8988T (cell line): Measurements from ENCODE around the gene LRP5.
"Not testable (repeated sequence)": the region's sequence is repeated elsewhere in the genome, so short reads cannot be mapped to it uniquely, and the experiment has no call there.

Experiments used
- DNase-seq: peaks from one replicate; pipeline ENCODE4 v3.0.0; 2011

The LRP5 gene

DNA sequence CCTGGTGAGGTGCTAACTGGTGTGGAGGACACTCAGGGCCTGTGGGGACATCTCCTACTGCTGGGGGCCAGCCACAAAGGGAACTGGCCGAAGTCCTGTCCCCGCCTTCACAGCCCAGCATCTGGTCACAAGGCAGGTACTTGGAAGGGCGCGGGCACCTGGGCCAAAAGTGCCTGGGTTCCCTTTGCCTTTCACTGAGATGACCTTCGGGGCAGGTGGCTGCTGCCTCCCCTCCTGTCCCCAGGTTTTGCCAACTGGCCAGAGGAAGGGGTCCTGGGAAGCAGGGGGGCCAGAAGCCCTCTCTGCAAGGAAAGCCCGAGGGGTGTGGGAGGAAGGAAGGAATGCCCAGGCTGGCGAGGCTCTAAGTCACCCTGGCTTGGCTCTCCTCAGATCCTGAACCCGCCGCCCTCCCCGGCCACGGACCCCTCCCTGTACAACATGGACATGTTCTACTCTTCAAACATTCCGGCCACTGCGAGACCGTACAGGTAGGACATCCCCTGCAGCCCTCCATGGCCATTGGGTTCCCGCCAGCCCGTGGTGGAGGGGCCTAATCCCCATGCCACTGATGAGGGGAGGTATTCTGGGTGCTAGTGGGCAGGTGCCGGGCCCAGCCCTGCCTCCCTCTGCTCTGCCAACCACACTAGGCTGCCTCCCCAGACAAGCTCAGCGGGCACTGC lies 133.8 kb downstream of the LRP5 start:
- no peak for DNase-seq

- DNase-seq, result peak; percentile 90
These were observed 134.8 kb downstream of the LRP5 start for GRCh38 chr11:68447015-68447801.

DNA sequence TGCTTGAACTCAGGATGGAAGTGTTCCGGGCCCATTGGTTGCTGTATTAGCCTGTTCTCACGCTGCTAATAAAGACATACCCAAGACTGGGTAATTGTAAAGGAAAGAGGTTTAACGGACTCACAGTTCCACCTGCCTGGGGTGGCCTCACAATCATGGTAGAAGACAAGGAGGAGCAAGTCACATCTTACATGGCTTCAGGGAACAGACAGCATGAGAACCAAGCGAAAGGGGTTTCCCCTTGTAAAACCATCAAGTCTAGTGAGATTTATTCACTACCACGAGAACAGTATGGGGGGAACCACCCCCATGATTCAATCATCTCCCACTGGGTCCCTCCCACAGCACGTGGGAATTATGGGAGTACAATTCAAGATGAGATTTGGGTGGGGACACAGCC lies 135.5 kb downstream of the LRP5 start:
- DNase-seq, result not testable (repeated sequence)

GRCh38 chr11:68448604-68449011 lies 136.2 kb downstream of the LRP5 start:
- no peak for DNase-seq

- no peak for DNase-seq
These were observed 137.6 kb downstream of the LRP5 start for GRCh38 chr11:68449951-68450350.

DNA sequence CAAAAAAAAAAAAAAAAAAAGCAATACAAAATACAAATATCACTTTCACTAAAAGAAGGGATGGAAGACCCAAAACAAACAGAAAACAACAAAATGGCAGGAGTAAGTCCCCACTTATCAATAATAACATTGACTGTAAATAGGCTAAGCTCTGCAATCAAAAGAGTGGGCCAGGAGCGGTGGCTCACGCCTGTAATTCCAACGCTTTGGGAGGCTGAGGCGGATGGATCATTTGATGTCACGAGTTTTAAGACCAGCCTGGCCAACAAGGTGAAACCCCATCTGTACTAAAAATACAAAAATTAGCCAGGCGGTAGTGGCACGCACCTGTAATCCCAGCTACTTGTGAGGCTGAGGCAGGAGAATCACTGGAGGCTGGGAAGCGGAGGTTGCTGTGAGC lies 138.3 kb downstream of the LRP5 start:
- DNase-seq, result no peak

GRCh38 chr11:68454767-68455166 lies 142.4 kb downstream of the LRP5 start:
- no peak for DNase-seq

- DNase-seq, result no peak
These were observed 143.1 kb downstream of the LRP5 start for GRCh38 chr11:68455485-68455884.

DNA sequence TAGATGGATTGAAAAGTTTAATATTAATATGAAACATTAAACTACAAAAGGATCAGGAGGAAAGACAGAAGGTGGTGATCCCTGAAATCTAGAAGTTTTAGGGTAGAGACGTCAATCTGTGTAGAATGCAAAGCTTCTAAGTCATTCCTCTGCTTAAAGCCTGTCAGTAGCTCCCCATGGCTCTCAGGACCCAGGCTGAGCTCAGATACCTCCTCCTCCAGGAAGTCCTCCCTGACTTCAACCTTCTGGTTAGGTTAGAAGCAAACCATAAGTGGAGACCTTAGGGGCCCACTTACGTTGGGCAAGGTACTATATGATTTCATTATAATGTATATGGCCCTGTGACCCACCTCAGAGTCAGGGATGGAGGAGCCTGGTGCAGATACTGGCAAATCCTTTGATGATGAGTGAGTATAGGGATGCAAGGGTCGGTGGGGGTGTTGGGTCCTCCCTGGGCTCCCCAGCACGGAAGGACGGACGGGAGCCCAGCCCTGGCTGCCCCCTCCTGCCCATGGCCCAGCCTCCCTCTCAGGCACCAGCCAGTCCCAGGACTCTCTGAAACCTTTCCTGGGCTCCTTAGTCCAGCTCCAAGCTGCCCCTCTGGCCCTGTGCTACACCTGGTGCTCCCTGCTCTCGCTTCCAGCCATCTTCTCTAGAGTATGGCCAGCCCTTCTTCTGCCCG lies 145.0 kb downstream of the LRP5 start:
- no peak for DNase-seq

- DNase-seq, result no peak
These were observed 145.5 kb downstream of the LRP5 start for GRCh38 chr11:68457898-68458249.

DNA sequence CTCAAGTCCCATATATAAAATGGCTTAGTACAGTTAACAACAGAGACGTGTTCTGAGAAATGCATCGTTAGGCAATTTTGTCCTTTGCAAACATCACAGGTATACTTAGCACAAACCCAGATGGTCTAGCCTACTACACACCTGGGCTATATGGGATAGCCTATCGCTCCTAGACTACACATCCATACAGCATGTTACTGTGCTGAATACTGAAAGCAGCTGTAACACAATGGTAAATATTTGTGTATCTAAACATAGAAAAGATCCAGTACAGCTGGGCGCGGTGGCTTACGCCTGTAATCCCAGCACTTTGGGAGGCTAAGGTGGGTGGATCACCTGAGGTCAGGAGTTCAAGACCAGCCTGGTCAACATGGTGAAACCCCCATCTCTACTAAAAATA lies 145.9 kb downstream of the LRP5 start:
- DNase-seq, result not testable (repeated sequence)

- peak; percentile 98 for DNase-seq
These were observed 147.7 kb downstream of the LRP5 start for GRCh38 chr11:68459886-68460740.

- DNase-seq, result no peak
These were observed 148.6 kb downstream of the LRP5 start, which contains the start of gene PPP6R3 for GRCh38 chr11:68460741-68461574. PPP6R3 (plus strand) TSS chr11:68460752; CDS start chr11:68537665, 76,913 bp downstream.

GRCh38 chr11:68461575-68461917 lies 149.2 kb downstream of the LRP5 start:
- no peak for DNase-seq

- DNase-seq, result no peak
These were observed 151.3 kb downstream of the LRP5 start for GRCh38 chr11:68463714-68464113.

GRCh38 chr11:68467201-68467834 lies 154.9 kb downstream of the LRP5 start:
- DNase-seq, result no peak

- no peak for DNase-seq
These were observed 155.9 kb downstream of the LRP5 start for GRCh38 chr11:68468217-68468828.

- DNase-seq, result no peak
These were observed 156.7 kb downstream of the LRP5 start for GRCh38 chr11:68469122-68469521.

GRCh38 chr11:68469642-68470041 lies 157.3 kb downstream of the LRP5 start:
- no peak for DNase-seq

DNA sequence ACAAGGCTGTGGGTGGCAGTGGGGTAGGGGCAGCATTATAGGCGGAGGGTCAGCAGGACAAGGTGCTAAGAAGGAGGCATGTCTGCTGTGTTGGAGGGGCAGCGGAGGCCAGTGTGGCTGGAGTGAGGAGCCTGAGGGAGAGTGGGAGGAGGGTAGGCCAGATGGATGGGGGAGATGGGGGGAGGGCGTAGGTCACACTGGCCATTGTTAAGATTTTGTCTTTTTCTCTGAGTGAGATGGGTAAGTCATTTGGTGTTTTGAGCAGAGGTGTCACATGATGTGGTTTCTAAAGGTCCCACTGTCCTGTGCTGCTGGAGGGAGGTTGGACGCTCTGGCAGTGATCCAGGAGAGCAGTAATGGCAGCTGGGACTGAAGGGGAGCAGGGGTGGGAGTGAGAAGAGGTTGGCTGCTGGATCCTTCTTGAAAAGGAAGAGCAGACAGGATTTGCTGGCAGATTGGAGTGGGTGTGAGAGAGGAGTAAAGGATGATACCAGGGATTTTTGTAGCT lies 158.0 kb downstream of the LRP5 start:
- no peak for DNase-seq
